Femur (tissue), 1 donor: ENCODE data around the gene GLOD5.

Source experiments
- DNase-seq: peaks from one replicate; pipeline ENCODE4 v3.0.0-alpha.2; 2017

GLOD5 gene

GRCh38 chrX:48754238-48754637 is 7.3 kb upstream of the GLOD5 start:
- DNase-seq, result no peak

GRCh38 chrX:48769230-48769629 is 7.7 kb downstream of the GLOD5 start:
- no peak for DNase-seq

- no peak for DNase-seq
These were observed 8.7 kb downstream of the GLOD5 start for GRCh38 chrX:48770296-48770695.

DNA sequence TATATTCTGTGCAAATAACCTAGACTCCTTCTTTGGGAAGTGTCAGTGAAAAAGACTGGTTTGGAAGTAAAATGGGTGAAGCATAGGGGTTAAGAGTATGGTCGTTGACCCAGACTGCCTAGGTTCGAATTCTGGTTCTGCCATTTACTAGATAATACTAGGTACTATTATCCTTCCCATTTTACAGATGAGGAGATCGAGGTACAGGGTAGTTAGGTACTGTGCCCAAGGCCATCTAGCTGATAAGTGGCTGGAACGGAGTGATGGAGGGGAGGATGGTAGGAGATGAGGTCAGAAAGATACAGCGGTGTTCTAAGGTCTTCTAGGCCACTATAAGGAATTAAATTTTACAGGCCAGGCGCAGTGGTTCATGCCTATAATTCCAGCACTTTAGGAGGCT is 11.1 kb downstream of the GLOD5 start:
- no peak for DNase-seq

DNA sequence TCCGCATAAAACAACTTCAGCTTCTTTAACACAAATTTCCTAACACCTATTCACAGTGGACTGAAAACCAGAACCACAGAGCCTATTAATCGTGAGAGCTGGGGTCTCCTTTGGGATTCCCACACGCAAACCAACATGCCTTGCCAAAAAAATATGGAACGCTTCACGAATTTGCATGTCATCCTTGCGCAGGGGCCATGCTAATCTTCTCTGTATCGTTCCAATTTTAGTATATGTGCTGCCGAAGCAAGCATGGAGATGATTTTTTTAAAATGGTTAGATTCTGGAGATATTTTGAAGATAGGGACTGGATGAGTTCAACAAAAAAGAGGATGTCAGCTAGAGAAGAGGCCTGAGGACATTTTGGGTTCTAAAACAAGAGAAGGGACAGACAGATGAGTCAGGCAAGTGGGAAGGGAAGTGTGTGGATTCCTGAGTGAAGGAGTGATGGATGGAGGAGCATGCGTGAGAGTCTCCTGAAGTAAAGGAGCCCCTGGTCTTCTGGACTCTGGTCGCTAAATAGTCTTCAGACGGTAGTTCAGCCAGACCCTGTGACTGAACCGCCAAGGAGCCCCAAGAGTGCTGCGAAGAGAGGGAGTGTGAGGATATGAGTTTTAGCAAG is 15.4 kb downstream of the GLOD5 start:
- DNase-seq, result no peak

- DNase-seq, result no peak
These were observed 17.9 kb downstream of the GLOD5 start for GRCh38 chrX:48779399-48779798.

DNA sequence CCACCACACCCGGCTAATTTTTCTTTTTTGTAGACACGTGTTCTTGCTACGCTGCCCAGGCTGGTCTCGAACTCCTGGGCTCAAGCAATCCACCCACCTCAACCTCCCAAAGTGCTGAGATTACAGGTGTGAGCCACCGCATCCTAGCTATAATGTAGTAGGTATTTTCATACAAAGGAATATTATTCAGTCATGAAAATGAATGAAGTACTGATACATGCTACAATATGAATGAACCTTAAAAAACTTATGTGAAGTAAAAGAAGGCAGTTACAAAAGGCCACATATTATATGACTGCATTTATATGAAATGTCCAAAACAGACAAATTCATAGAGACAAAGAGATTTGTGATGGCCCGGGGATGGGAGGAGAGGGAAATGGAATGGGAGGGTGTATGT is 20.2 kb downstream of the GLOD5 start:
- DNase-seq, result no peak

GRCh38 chrX:48782216-48782615 is 20.7 kb downstream of the GLOD5 start:
- DNase-seq, result no peak

- DNase-seq, result no peak
These were observed 21.2 kb downstream of the GLOD5 start for GRCh38 chrX:48782795-48783194.

- DNase-seq, result no peak
These were observed 23.2 kb downstream of the GLOD5 start for GRCh38 chrX:48784726-48785125.

GRCh38 chrX:48785186-48785539 is 23.6 kb downstream of the GLOD5 start:
- no peak for DNase-seq

DNA sequence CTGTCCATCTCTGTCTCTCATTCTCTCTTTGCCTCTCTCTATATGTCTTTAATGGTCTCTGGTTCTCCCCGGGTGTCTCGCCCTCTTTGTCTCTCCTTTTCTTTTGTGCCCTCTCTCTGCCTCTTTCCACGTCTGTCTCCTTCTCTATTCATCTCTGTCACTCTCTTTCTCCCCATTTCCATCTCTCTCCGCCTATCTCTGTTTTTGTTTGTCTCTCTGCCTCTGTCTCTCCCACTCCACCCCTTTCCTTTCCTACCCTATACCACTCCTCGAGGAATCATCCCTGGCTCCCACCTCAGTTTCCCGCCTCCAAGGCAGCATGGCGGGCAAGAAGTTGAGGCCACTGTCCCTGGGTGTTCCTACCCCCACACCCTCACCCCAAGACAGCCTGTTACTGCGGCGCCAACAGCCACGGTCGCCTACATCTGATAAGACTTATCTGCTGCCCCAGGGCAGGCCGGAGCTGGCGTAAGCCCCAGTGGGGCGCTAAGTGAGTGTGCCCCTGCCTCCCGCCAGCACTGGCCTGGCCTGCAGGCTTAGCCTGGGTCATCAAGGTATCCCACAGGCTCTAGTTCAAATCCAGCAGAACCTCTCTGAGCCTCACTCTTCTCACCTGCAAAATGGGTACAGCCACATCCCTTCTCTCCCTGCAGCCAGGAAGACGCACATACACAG is 24.1 kb downstream of the GLOD5 start:
- DNase-seq, result no peak

DNA sequence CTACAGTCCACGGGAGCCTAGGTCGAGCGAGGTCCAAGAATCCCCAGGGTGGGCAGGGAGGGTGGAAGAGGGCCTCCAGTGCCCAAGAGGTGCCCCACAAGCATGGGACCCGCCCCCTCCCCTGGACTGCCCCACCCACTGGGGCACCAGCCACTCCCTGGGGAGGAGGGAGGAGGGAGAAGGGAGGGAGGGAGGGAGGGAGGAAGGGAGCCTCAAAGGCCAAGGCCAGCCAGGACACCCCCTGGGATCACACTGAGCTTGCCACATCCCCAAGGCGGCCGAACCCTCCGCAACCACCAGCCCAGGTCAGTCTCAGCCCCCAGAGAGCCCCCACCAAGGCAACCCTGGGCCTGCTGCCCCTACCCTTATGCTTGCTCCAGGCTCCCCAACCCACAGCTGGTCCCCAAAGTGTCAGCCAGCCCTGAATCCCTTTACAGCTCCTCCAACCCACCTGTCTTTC is 24.8 kb downstream of the GLOD5 start, which contains the start of gene GATA1:
Gene GATA1, plus strand, starts transcription at position 250 of the 460 bp plus-strand sequence. CDS start 4,520 bp downstream, outside the sequence.
- no peak for DNase-seq

DNA sequence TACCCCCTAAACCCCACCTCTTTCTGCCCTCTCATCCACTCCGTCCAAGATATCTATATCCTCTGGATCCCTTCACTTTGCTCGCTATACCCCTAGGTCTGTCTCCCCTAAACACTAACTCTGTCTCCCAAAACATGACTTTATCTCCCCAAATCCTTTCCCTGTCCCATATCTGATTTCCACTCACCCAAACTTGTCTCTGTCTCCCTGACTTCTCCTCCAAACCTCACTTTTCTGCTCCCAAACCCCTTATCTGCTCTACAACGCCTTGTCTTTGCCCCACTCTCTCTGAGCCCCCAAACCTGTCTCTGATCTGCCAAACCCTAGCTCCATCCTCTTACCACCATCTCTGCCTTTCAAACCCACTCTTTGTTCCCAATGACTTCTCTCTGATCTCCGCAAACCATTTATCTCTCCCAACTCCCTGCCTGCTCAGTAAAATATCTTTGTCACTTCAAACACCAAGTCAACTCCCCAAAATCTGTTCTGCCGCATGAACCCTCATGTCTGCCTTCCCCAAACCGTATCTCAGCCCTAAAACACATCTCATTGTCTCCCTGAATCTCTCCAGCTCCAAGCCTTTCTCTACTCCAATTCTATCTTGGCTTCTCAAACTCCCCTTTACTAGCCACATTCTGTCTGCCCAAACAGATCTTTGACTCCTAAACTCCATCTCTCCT is 25.4 kb downstream of the GLOD5 start:
- no peak for DNase-seq

DNA sequence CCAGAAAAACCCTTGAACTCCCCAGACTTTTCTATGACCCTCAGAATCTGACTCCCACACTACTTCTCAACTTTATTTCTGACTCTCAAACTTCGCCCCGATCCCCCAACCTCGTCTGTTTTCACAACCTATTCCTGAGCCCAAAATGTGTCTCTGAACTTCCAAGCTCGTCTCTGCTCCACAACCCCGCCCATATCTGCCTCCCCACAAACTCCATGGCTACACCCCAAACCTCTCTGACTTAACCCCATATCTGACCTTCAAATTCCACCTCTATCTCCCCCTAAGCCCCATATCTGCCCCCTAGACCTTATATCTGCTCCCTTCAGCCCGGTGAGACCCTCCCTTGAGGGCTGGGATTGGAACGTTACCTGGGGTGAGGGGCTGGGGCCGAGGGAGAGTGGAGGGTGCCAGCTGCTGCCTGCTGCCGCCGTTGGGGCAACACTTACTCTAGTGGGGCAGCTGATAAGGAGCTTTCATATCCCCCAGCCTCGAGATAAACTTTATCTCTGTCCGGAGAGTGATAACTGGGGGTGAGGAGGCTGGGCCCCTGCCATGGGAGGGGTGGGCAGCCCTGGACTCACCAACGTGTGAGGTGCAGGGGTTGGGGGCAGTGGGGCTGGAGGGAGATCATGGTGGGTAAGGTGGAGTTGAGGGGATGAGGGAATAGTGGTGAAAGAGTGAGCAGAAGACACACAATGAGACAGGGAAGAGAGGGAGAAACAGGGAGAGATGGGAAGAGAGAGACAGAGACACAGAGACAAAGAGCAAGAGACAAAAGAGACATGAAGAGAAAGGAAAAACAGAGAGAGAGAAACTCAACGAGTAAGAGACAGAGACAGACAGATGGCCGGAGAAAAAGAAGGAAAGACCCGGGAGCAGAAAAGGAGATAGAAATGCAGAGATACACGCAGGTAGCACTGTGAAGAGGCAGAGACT is 26.2 kb downstream of the GLOD5 start:
- DNase-seq, result no peak

DNA sequence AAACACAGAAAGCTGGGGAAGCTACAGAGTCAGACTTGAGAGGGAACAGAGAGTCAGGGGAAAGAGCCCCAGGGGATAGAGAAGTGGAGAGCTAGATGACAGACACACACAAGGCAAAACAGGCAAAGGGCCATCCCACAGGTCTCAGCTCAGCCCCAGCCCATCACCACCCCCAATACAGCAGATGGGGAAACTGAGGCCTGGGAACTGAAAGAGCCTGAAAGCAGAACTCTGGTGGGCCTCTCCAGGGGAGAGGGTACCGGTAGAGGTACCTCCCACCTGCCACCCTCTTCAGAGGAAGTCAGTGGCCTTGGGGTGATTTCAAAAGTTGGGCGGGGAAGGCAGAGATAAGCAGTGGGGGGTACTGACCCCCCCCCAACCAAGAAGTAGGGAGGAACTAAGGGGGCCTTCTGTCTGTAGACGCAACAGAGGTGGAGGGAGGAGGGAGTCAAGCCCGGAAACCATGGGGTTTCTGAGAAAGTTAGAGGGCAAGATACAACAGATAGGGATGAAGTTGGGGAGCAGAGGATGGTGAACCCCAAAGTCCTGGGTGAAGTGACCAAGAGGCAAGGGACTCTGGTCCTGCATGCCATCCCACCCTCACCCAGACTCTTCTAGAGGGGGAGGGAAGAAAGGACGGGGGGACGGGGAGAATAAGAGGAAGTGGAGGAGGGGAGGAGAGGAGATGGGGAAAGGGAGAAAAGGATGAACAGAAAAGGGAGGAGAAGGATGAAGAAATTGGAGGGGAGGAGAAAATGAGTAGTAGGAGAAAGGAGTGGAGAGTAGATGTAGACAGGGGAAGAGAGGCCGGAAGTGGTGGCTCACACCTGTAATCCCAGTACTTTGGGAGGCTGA is 28.0 kb downstream of the GLOD5 start:
- DNase-seq, result no peak

DNA sequence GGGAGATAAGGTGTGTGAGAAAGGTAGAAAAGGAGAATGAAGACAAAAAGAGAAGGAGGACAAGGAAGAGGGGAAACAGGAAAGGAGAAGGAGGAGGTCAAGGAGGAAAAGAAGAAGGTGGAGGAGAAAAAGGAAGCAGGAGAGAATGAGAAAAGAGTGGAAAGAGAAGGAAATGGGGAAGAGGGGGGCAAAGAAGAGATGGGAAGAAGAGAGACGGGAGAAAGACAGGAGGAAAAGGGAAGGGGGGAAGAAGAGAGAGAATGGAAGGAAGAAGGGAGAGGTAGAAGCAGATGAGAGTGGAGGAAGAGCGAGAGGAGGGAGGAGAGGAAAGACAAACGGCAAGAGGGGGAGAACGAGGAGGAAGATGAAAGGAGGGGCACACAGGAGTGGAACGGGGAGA is 28.9 kb downstream of the GLOD5 start:
- DNase-seq, result no peak

DNA sequence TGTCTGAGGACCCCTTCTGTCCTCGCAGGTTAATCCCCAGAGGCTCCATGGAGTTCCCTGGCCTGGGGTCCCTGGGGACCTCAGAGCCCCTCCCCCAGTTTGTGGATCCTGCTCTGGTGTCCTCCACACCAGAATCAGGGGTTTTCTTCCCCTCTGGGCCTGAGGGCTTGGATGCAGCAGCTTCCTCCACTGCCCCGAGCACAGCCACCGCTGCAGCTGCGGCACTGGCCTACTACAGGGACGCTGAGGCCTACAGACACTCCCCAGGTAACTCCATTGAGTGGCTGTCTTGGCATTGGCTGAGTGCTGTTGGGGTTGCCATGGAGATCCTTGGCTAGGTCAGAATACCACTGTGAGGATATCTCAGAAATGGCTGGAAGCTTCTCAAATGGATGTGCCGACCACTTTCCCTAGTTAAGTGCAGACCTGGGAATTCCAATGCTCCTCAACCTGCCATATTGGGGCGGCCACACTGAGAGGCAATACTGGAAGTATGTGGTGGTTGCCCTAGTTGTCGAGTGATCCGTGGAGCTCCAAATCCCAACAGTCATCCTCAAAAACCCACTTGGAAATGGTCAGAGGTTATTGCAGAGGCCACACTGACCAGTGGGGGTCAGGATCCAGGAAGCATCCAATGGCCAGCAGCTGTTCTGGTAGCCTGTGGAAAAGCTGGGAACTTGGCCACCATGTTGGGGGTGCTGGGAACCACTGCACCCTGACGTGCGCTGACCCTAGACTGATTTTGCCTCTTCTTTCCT is 29.7 kb downstream of the GLOD5 start:
- no peak for DNase-seq

GRCh38 chrX:48792219-48792618 is 30.7 kb downstream of the GLOD5 start:
- DNase-seq, result no peak

DNA sequence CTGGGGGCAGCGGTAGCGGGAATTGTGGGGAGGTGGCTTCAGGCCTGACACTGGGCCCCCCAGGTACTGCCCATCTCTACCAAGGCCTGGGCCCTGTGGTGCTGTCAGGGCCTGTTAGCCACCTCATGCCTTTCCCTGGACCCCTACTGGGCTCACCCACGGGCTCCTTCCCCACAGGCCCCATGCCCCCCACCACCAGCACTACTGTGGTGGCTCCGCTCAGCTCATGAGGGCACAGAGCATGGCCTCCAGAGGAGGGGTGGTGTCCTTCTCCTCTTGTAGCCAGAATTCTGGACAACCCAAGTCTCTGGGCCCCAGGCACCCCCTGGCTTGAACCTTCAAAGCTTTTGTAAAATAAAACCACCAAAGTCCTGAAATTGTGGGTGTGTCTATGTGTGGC is 32.4 kb downstream of the GLOD5 start:
- DNase-seq, result no peak

- DNase-seq, result no peak
These were observed 32.9 kb downstream of the GLOD5 start for GRCh38 chrX:48794340-48794910.
